ENCODE data around the gene PIAS4.

The PIAS4 gene

DNA sequence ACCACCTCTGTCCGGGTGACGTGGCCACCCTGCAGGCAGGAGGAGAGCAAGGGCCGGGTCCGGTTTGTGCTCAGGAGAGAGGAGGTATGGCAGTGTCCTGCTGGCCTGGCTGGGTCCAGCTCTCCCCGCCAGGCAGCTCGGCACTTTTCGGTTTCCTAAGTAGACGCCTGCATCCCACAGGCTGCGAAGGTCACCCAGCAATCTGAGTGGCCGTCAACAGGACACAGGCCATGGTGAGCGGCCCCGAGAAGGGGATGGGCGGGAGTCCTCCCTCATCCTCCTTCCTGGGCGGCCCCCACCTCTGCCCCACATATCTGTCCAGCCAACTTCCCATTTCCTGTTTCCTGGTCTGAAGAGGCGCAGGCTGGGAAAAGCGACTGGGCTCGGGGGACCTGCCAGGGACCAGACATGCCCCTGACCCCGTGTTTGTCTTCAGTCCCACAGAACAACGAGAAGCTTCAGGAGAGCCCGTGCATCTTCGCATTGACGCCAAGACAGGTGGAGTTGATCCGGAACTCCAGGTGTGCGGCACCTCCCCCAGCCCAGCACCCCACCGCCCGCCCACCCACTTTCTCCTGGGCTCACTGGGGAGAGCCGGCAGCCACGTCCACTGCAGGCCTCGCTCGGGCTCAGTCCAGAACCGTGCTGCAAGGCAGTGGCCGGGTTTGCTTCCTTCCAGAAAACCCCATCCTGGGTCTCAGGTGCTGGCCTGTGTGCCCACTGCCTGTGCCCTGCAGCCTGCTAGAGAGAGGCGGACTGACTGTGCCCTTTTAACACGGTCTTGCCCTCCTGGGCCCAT lies 16.3 kb downstream of the PIAS4 start:
- DNase-seq (ENCODE audit: low read depth): no peak

DNA sequence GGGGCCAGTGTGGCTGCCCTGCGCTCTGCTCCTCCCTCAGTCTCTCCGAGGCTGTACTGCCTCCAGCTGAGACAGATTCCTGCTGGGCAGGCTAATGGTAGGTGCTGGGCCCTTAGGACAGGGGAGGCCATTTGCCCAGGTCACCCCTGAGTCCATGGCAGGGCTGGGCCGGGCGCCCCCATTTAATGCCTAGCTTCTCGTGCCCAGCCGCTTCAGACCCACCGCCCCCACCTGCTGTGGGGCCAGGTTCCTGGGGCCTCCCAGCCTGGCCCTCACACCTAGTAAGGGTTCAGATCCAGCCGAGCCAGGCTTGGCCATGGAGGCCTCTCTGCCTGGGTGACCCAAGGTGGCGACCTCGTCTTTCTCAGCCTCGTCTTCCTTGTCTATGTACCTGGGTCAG lies 17.8 kb downstream of the PIAS4 start:
- DNase-seq (ENCODE audit: low read depth): no peak

DNA sequence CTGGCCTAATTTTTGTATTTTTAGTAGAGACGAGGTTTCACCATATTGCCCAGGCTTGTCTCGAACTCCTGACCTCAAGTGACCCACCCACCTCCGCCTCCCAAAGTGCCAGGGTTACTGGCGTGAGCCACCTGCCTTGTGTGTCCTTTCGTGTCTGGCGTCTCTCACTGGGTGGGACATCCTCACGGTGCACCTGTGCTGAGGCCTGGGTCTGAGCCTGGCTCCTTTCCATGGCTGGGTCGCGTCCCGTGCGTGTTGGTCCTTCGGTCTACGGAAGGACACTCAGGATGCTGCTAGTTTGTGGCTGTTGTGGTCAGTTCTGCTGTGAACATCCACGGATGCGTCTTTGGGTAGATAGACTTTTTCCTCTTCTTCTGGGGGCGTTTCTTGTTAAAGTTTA lies 19.6 kb downstream of the PIAS4 start:
- DNase-seq (ENCODE audit: low read depth): no peak

DNA sequence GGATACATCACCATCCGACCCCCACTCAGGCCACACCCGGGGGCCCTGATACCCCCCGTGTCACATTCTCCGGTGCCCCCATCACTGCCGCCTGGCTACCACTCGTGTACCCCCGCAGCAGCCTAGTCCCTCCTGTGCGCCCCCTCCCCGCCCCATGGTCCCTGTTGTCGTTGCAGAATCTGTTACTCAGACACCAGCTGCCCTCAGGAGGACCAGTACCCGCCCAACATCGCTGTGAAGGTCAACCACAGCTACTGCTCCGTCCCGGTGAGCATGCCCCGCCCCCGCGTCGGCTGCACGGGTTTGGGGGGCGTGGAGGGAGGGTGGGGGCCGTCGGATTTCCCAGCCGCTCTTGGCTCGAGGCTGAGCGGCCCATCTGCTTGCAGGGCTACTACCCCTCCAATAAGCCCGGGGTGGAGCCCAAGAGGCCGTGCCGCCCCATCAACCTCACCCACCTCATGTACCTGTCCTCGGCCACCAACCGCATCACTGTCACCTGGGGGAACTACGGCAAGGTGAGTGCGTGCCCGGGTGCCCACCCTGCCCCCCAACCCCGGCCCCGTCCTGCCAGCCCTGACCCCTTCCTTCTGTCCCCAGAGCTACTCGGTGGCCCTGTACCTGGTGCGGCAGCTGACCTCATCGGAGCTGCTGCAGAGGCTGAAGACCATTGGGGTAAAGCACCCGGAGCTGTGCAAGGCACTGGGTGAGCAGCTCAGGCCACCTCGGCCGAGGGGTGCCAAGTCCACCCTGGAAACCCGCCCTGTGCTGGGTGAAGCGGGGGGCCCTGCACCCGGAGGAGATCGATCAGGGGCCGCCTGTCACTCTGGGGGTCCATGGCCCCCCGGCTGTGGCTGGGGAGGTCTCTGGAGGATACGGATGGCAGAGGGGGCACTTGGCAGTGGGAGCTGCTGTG lies 21.1 kb downstream of the PIAS4 start:
- no peak for DNase-seq (ENCODE audit: low read depth)

DNA sequence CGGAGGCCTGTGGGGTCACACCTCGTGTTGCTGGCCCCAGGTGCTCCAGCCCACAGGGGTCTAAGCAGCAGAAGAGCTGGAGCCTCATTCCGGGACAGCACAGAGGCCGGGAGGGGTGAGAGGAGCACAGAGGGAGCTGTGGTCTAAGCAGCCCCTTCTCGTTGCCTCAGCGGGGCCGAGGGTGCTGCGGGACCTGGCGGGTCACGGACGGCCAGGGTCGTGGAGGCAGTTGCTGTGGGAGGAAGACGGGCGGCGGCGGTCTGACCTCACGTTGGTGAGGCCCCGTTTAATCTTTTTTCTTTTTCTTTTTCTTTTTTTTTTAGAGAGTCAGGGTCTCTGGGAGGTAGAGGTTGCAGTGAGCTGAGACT lies 21.7 kb downstream of the PIAS4 start:
- no peak for DNase-seq (ENCODE audit: low read depth)

DNA sequence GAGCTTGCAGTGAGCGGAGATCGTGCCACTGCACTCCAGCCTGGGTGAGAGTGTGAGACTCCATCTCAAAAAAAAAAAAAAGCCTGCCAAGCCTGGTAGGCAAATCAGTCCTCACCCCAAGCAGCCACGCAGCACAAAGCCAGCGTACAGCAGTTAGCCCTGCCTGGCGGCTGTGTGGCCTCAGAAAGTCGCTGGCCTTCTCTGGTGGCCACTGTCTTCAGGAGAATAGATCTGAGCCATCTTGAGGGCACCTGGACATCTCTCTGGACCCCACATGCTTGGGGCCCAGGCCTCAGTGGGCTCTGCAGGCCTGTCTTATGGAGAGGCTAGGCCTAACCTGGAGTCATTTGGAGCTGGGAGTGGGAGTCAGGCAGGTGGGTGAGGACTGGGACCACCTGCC lies 23.0 kb downstream of the PIAS4 start:
- no peak for DNase-seq (ENCODE audit: low read depth)

DNA sequence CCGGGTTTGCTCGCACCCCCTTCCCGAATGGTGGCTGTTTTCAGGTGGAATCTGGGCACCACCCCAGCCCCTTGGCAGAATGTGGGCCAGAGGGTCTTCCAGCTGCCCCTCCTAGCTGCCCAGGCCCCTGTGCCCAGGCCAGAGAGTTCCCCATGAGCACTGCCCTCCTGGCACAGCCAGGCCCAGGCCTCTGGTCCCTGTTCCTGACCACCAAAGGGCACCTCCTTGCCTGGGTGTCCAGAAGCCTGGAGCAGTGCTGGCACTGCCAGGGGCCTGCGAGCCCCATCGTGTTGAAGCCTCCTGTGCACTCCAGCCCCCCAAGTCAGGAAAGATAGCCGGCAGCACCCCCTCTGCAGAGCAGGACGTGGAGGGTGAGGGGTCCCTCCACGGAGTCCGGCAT lies 23.4 kb downstream of the PIAS4 start:
- no peak for DNase-seq (ENCODE audit: low read depth)

DNA sequence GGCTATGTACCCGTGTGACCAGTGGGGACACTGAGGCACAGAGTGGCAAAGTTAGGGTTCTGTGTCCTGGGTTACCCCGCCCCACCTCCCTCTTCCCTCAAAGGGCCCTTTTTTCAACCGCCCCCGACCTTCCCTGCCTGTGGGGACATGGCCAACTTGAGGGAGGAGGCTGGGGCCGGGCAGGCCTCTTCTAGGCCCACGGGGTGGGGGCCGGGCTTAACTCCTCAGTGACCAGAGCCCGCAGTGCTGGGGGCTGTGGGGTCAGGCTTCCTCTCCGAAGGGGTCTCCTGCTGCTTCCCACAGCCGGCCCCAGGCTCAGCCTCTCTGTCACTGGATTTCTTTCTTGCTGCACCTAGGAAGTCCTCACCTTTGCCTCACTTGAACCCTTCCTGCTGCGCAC lies 23.9 kb downstream of the PIAS4 start:
- no peak for DNase-seq (ENCODE audit: low read depth)

DNA sequence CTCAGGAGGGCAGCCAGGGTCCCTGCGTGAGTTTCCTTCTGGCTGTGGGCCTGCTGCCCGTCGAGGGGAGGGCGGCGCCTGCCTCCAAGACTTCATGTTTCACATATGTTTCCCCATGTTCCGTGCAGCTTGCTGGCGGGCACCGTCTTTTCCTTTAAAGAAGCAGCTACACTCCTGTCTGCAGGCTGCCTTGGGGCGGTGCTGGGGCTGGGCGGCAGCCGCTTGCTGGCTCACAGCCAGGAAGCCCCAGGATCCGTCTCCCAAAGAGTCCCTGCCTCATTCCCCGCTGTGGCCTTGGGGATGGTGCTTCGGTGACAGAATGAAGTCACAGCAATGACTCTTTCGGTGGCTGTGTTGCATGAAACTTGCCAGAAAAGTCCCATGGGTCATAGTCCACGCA lies 24.9 kb downstream of the PIAS4 start:
- no peak for DNase-seq (ENCODE audit: low read depth)

DNA sequence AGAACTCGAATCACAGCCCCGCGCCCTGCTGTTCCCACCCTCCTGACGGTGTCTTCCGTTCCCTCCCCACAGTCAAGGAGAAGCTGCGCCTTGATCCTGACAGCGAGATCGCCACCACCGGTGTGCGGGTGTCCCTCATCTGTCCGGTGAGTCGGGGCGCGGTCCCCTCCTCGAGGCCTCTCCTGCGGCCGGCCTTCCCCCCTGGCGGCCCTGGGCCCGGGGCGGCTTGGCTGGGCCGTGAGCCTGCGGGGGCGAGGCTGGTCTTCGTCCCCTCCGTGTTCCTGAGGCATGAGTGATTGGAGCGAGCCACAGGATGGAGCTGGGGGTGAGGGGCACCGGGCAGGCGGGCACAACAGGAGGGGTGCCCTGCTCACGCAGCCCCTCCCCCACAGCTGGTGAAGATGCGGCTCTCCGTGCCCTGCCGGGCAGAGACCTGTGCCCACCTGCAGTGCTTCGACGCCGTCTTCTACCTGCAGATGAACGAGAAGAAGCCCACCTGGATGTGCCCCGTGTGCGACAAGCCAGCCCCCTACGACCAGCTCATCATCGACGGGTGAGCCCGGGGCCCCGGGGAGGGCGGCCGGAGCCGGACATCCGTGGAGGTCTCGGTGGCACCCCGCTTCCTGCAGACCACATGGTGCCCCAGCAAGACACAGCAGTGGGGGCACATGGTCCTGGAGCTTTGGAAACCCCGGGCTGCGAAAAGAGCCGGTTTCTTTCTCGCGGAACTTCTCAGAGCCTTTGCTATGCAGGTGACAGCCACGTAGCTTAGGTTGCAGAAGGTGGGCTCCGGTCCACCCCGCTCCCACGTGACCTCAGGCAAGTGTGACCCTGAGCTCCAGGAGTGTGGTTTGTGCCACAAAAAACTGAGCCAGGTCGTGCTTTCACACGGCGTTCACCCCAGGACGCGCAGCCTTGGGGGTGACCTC lies 25.8 kb downstream of the PIAS4 start:
- DNase-seq (ENCODE audit: low read depth): no peak

DNA sequence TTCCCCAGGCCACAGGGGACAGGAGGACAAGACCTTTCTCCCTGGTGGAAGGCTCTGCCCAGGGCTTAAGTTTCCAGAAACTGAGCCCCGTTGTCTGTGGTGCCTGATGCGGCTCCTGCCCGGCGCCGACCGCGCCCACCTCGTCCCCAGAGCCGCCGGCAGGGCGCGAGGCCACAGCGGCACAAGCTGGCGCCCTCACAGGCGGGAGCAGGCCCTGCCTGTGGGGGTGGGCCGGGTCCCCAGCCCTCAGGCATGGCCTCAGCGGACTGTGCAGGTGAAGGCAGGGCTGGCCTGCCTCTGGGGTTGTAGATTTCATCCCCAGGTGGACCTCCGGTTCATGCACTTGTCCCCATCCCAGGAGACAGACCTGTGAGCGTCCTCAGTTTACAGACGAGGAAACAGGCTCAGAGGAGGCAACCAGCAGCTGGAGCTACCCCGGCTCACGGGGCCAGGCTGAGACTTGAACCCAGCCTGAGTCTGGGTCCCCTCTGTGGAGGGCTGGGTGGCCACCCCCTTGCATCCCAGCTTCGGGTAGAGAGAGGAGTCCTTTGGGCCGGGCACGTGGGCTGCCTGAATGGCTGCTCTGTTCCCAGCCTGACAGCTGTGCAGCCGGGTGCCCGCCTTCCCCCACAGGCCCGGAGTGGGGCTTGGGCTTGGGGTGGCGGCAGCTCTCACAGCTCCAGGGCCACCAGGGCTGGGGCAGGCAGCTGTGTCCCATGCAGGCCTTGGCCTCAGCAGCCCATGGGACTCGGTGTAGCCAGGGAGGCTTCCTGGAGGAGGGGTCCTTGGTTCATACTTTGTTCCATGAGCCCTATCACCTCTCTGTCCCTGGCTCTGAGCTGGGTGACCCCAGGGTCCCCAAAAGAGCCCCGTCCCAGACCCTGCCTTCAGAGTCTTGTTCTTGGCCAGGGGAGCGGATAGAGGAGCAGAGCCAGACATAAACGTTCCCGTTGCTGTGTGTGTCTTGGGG lies 26.8 kb downstream of the PIAS4 start:
- no peak for DNase-seq (ENCODE audit: low read depth)

DNA sequence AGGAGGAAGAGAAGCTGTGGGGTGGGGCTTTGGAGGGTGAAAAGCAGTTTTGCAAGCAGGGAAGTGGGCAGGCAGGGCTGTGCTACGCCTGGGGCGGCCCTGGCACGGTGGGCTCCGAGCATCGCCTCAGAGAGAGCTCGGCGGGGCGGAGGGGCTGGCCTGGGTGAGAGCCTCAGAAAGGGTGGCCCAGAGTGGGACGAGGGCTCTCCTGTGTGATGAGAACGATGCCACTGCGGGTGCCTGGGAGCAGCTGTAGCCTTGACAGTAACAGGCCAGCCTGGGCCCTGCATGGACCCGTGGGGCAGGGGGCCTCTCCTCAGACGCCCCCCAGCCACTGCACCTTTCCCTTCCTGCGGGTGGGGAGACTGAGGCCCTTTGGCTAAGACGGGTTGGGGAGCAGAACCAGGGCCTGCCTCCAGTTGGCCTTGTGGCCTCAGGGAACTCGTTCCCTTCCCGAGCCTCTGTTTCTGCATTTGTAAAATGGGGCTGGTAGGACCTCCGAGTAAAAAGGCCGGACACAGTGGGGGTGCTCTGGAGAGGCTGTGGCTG lies 27.6 kb downstream of the PIAS4 start:
- DNase-seq (ENCODE audit: low read depth): no peak

DNA sequence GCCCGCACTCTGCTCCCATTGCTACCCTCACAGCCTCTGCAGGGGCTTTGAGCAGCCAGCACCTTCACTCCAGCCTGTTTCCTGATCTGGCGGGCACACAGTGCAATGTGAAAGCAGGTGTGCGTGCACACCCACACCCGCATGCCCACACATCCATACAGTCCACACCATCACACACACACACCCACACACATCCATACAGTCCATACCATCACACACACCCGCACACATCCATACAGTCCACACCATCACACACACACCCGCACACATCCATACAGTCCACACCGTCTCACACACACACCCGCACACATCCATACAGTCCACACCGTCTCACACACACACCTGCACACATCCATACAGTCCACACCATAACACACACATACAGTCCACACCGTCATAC lies 28.0 kb downstream of the PIAS4 start:
- DNase-seq (ENCODE audit: low read depth): no peak

DNA sequence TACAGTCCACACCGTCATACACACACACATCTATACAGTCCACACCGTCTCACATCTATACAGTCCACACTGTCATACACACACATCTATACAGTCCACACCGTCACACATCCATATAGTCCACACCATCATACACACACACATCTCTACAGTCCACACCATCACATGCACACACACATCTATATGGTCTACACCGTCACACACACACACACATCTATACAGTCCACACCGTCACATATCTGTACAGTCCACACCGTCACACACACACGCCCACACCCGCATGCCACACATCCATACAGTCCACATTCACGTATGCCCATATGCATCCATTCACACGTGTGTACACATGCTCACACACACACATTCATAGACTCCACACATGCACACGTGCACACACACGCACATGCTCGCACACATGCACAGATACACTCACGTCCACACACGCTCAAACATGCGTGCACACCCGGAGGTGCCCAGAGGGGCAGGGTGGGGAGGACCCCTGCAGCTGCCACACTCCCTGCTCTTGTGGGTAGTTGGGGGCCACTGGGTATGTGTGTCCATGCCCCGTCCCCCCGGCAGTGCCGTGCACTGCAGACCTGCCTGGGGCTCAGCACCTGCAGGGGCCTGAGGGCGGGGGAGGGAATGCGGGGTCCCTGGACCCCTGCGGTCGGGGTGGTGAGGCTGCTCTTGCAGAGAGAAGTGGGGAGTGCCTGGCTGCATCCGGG lies 29.2 kb downstream of the PIAS4 start:
- DNase-seq (ENCODE audit: low read depth): no peak

DNA sequence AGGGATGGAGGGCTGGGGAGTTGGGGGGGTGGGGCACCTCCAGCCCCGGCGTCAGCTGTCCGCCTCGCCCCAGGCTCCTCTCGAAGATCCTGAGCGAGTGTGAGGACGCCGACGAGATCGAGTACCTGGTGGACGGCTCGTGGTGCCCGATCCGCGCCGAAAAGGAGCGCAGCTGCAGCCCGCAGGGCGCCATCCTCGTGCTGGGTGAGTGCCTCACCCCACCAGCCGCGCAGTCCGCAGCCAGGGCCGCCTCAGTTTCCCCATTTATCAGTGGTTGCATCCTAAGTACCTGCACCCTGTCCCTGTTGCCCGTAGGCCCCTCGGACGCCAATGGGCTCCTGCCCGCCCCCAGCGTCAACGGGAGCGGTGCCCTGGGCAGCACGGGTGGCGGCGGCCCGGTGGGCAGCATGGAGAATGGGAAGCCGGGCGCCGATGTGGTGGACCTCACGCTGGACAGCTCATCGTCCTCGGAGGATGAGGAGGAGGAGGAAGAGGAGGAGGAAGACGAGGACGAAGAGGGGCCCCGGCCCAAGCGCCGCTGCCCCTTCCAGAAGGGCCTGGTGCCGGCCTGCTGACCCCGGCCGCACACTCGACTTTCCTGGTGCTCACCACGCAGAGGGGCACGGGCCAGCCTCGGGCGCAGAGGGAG lies 29.9 kb downstream of the PIAS4 start:
- DNase-seq (ENCODE audit: low read depth): no peak

DNA sequence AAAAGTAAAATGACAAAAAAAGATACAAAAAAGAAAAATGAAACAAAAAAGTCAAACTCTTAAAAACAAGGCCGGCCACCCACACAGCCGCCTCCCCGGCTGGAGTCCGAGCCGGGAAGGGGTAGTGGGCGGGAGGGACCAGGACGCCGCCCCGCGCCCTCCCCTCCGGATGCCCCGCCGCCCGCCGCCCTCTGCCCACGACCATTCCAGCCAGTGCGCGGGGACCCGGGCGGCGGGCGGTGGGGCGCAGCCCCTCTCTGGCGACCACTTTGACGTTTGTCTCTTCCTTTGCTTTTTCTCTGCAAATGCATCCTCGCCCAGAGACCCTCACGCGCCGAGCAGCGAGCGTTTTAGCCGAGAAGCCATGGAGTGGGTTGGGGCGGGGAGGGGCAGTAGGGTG lies 30.5 kb downstream of the PIAS4 start:
- DNase-seq (ENCODE audit: low read depth): no peak

DNA sequence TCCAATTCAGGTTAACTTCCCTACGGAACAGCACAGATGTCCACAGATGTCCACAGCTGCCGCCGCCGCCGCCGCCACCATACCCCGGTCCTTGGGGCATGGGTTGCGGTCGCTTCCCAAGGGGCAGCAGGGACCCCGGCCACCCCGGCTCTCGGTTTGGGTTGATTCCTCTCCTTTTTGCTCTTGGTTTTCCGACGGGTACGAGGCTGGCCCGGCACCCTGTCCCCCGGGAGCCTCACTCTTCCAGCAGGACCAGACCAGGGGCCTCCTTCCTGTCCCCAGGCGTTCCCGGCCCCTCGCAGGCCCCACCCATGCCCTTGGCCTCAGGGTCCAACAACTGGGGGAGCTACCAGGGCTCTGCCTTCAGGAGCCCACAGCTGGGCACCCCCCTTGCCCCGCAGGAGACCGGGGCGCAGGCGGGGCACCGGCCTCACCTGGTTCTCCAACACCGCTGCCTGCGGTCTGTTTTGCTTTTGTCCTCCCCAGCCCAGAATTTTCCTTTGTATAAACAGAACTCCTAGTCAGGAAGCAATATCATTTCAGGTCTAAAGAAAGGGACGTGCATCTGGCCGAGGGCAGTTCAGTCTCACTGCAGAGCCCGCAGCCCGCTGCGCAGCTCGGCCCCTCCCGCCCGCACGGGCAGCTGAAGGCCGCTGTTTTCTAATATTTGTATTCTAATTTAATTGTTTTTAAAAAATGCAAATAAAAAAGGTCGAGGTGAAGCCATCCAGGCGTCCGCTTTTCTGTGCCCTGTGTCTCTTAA lies 31.3 kb downstream of the PIAS4 start:
- DNase-seq (ENCODE audit: low read depth): no peak

DNA sequence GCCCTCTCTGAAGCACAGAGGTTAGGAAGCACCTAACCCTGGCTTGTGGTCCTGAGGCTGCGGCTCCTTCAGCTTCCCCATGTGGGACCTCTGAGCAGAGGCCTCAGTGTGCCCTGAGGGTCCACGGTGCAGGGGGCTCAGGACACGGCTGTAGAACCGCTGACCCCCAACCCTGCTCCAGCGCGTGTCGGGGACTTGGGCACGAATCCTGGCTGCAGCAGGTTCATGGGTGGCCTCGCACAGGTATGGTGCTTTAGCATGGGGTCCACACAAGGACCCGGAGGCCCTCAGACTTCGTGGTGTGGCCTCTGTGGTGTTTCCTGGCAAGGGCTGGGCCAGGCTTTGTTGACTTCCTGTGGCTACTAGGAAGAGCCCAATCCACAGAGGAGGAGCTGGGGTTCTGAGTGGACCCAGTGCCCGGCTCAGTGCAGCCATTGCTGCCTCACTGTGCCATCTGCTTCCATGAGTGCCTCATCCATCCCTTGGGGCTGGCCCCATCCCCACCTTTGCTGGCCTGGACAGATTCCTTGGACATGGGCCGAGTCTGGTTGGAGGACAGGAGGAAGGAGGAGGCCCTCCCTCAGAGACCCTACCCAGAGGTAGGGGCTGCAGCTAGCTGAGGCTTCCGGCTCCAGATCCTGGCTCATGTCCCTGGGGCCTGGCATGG lies 34.7 kb downstream of the PIAS4 start:
- DNase-seq (ENCODE audit: low read depth): no peak

Measured in iris pigment epithelial cell (primary cell).